Head of caudate nucleus (tissue), 42 donors: ENCODE measurements around the gene MYO1E.

ENCODE experiments used
- DNase-seq, 42 donors: peaks; one replicate each; pipeline versions ENCODE4 v3.0.0 to v3.0.0-alpha.2; 2020 to 2021; ENCODE audit warnings: mixed read lengths in 7 of 42
- intact Hi-C: fragments of 100-400 bp; cut with DNase I; formaldehyde crosslinking; loops from one replicate; pipeline ENCODE4 v1.15.0; 2022

The MYO1E gene

DNA sequence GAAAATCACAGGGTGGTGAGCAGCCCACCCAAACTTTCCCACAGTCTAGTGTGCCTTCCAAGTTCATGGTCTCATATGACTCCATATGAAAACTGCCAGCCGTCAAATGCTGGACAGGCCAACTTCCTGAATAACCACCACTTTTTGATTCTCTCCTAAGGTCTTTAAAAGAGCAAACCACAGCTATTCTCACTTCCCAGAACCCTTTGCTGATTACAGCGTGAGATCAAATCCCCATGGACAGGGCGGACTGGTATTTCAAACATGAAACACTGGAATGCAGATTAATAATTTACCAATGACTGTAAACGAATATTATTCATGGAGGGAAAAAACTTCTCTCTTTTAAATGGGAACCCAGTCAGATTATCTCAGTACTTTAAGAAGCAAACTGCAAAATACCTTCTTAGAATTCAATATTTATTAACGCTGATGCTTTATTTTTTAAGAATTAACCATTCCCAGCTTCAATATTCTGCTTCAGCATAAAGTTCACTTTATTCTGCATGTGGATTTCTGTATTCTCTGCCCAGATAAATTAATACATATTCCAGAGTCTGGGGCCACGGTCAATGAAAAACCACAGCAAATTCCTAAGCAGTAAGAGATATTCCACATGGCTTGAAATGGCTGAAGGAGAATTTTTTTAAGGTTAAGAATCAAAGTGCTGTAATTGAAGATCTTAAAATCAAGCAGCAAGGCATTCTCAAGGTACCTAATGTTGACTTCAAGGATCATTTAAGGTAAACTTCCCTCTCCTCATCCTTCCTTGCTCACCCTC lies 42.9 kb downstream of the MYO1E start:
- DNase-seq: no peak
- intact Hi-C loops: no loop called here

DNA sequence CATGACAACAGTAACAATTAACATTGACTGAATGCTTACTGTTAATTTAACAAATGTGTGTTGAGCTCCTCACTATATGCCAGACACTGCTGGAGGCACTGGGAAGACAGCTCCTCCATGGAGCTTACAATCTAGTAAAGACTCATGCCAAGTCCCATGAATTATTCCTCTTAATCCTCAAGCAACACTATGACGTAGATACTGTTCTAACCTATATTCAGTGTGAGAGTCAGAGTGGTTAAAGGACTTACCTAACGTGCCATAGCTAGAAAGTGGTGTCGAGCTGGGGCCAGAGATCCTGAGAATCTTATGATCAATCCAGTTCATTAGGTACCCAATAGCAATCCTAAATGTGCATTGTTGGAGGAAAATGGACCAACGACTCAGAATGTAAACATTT lies 43.6 kb downstream of the MYO1E start:
- no peak for DNase-seq
- intact Hi-C loops: no loop called here

GRCh38 chr15:59327942-59328341 lies 44.7 kb downstream of the MYO1E start:
- peak in 1 of 42 donors; percentile 11 for DNase-seq
- intact Hi-C loops: no loop called here

GRCh38 chr15:59326856-59327255 lies 45.8 kb downstream of the MYO1E start:
- intact Hi-C loops: no loop called here
- no peak for DNase-seq

GRCh38 chr15:59322056-59322759 lies 50.5 kb downstream of the MYO1E start:
- intact Hi-C loops: no loop called here
- DNase-seq: no peak

DNA sequence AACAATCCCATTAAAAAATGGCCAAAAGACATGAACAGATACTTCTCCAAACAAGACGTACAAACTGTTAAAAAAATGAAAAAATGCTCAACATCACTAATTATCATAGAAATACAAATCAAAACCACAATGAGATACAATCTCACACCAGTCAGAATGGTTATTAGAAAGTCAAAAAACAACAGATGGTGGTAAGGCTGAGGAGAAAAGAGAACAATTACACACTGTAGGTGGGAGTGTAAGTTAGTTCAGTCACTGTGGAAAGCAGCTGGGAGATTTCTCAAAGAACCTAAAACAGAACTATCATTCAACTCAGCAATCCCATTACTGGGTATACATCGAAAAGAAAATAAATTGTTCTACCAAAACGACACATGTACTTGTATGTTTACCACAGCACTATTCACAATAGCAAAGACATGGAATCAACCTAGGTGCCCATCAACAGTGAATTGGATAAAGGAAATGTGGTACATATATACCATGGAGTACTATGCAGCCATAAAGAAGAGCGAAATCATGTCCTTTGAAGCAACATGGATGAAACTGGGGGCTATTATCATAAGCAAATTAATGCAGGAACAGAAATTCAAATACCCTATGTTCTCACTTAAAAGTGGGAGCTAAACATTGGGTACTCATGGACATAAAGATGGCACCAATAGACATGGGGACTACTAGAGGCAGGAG lies 51.5 kb downstream of the MYO1E start:
- intact Hi-C loops: no loop called here
- no peak for DNase-seq

GRCh38 chr15:59317211-59317610 lies 55.5 kb downstream of the MYO1E start:
- intact Hi-C loops: no loop called here
- no peak for DNase-seq

DNA sequence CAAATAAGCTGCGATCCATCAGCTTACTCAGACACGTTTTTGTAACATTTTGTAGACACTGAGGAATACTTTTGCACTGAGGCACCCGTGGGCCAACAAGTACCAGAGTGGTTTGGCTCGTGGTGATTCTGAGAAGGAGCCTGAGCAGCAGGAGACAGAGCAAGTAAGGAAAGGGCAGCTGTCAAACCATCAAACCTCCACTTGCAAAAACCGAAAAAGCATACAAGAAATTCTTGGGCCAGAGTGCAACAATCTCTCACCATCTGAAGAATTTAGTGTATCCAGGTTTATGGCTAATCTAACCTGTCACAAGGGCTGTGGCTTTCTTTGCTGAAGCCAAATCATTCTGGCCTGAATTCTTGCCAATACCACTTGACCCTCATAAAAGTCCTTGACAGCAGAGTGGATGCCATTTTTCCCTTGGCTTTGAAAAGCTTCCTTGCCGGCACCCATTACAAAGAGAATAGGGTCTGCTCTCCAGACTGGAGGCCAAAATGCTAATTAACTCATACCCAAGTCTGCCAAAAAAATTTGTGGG lies 56.7 kb downstream of the MYO1E start:
- intact Hi-C loops: no loop called here
- DNase-seq: peak in 5 of 42 donors; percentile 27 to 59 (median 39)

- intact Hi-C loops: no loop called here
- DNase-seq: peak in 12 of 42 donors; percentile 9 to 66 (median 31)
Measured at GRCh38 chr15:59313641-59314332, 58.9 kb downstream of the MYO1E start.

- intact Hi-C loops: no loop called here
Measured at GRCh38 chr15:59312205-59312604, 60.5 kb downstream of the MYO1E start.

DNA sequence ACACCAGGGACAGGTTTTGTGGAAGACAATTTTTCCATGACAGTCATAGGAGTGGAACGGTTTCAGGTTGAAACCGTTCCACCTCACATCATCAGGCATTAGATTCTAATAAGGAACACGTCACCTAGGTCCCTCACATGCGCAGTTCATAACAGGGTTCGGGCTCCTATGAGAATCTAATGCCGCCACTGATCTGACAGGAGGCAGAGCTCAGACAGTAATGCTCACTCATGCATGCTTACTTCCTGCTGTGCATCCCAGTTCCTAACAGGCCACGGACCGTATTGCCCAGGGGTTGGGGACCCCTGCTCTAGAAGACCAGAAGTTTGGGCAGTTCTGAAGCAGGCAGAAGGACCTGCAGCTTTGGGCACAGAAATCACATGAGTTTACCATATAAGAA lies 61.5 kb downstream of the MYO1E start:
- intact Hi-C loops: no loop called here
- DNase-seq: peak in 1 of 42 donors; percentile 24

More at GRCh38 chr15:59312205-59312604, 60.5 kb downstream of the MYO1E start:
- DNase-seq: peak in 1 of 42 donors; percentile 37

GRCh38 chr15:59309405-59309804 lies 63.3 kb downstream of the MYO1E start:
- intact Hi-C loops: no loop called here
- DNase-seq: peak in 1 of 42 donors; percentile 31

GRCh38 chr15:59307165-59307537 lies 65.5 kb downstream of the MYO1E start:
- DNase-seq: peak in 32 of 42 donors; percentile 35 to 84 (median 54)
- intact Hi-C loops: no loop called here

DNA sequence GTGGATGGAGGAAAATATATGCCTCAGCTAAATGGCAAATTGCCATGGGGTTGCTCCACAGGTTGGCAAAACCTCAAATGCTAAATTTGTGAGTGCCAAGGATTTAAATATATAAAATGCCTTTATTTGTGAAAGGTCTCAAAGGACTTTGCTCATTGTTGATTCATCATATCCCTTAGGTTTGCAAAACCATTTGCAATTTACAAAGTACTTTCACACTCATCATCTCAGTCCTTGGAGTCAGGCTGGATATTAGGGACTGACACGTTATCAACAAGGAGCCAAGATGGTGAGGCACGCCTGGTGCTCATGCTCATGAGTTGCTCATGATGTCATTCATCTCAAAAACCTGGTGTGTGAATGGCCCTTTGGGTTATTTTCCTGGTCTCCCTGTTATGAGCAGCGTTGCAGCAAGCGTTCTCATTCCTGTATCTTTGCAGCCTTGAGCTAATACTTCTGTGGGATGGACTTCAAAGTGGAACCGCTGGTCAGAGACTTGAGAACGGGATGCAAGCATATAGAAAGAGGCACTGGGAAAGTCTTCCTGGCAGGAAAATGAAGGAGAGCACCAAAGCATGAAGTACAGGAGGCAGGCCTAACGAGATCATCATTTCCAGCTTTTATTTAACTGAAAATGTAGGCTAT lies 66.0 kb downstream of the MYO1E start:
- intact Hi-C loops: no loop called here
- peak in 1 of 42 donors; percentile 46 for DNase-seq

GRCh38 chr15:59304807-59305206 lies 67.9 kb downstream of the MYO1E start:
- intact Hi-C loops: no loop called here
- no peak for DNase-seq

DNA sequence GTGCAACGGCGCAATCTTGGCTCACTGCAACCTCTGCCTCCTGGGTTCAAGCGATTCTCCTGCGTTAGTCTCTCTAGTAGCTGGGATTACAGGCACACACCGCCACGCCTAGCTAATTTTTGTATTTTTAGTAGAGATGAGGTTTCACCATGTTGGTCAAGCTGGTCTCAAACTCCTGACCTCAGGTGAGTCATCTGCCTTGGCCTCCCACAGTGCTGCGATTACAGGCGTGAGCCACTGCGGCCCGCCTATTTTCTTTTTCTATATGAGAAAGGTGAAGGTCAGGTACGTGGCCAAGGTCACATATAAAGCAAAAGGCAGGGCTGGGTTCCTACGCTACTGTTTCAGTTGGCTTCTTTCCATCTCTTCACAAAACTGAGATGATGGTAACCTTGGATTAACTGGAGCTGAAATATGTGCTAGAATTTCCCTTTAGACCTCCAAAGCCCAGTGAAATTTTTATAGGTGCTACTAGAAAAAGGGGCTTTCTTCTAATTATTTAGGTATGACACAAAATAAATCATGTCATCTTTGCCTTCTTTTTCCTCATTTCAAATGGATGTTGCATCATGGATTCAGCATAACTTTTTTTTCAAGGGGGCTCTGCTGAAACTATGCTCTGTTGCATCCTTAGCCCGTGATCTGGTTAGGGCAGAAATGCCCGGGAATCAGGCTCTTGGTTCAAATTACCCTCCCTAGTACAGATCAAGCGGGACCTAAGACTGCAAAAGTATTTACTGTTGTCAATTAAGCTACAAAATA lies 68.5 kb downstream of the MYO1E start:
- intact Hi-C loops: no loop called here
- no peak for DNase-seq

- intact Hi-C loops: no loop called here
- DNase-seq: peak in 4 of 42 donors; percentile 25 to 59 (median 44)
Measured at GRCh38 chr15:59303633-59304032, 69.0 kb downstream of the MYO1E start.

DNA sequence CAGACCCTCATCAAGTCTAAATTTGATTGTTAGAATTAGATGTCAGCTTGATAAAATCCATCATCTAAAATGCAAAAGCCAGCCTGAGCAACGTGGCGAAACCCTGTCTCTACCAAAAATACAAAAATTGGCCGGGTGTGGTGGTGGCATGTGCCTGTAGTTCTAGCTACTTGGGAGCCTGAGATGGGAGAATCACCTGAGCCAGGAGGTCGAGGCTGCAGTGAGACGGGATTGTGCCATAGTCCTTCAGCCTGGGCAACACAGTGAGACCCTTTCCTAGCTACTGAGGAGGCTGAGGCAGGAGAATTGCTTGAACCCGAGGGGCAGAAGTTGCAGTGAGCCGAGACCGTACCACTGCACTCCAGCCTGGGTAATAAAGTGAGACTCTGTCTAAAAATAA lies 69.5 kb downstream of the MYO1E start:
- intact Hi-C loops: no loop called here
- DNase-seq: peak in 1 of 42 donors; percentile 23
